GM19043 (cell line): ENCODE results near the gene OPCML.

ENCODE experiments used
- ATAC-seq: cut with Tn5 transposase; IDR thresholded peaks from one replicate; pipeline ENCODE4 v1.9.1; 2021; ENCODE audit warnings: low read depth; ENCODE audit not compliant: unreplicated experiment

The OPCML gene

DNA sequence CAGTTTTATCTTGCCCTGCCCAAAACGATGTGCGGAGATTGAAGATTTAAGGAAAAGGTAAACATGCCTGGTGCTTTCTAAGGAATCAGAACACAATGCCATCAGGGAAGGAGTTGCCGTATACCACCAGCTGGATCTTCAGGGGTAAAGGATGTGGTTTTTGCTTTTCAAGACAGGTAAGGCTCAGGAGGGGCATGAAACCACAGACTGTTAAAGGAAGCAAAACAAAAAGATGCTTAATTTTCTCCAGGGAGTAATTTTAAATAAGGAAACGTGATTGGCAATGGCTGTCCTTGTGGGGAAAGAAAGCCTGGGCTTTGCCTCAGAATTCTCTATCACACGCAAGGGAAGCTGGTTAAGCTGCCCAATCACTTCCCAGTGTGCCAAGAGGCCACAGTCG lies 655.6 kb downstream of the OPCML start:
- no peak for ATAC-seq

DNA sequence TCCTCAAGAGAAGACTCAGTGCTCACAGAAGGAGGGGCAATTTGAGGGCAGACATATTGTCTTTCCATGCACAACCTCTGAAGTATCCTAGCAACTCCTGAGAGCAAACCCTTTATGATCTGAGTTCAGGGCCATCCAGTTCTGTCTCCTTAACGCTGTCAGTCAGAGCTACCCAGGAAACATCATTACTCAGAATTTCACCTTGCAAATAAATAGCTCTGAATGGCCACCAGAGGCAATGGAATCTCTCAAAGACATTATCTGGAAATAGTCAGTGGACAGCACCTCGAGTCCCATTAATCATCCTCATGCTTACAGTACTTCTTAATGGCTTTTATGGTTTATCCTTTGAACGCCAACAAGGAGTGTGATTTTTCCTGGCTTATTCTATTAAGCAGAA lies 656.1 kb downstream of the OPCML start:
- no peak for ATAC-seq

DNA sequence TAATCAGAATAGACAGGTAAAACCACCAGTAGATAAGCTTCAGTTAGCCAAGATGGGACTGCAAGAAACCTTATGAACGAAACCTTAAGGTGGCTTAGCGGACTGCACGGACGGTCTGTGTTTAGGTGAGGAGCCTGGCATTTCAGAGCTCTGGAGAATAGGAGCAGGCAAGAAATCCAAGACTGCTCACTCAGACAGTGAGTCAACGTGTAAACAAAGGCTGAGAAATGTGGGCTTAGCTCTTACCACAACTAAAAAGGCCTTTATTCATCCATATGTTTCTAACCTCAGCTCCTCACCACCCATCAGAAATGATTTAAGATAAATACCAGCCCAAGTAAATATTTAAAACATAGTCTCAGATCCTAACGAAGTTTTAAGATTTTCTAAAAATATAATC lies 657.7 kb downstream of the OPCML start:
- ATAC-seq: no peak

DNA sequence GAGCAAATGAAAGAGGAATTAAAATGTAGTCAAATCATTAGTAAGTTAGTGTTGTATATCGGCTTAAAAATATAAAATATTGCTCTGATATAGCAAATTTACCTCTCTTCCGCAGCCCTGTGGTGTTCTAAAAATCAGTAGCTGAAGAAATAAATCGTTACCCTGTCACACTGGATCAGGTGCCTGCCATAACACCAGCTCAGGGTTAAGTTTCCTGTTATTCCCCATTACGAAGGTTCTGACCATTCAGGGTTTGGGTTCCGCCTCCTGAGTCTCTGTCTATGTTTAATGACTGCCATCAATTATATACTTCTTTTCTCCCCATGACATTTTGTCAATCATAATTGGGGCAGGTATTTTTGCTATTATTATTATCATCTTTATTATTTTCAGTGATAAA lies 658.5 kb downstream of the OPCML start:
- ATAC-seq: no peak

DNA sequence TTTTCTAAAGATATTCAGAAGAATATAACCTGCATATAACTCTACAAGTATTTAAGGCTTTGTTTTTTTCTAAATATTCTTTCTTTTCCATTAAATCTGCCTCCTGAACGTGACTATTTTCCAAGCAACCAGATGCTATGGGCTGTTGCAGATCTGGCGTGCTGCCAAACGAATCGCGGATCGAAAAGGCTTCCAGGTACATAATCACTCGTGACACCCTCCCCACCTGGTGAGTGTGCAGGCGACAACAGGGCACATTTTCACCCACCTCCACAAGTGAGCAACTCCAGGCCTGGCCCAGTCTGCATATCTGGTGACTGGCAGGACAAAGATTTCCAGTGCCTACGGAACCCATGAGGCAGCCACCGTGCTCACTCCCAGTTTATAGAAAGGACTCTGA lies 660.1 kb downstream of the OPCML start:
- ATAC-seq: no peak

DNA sequence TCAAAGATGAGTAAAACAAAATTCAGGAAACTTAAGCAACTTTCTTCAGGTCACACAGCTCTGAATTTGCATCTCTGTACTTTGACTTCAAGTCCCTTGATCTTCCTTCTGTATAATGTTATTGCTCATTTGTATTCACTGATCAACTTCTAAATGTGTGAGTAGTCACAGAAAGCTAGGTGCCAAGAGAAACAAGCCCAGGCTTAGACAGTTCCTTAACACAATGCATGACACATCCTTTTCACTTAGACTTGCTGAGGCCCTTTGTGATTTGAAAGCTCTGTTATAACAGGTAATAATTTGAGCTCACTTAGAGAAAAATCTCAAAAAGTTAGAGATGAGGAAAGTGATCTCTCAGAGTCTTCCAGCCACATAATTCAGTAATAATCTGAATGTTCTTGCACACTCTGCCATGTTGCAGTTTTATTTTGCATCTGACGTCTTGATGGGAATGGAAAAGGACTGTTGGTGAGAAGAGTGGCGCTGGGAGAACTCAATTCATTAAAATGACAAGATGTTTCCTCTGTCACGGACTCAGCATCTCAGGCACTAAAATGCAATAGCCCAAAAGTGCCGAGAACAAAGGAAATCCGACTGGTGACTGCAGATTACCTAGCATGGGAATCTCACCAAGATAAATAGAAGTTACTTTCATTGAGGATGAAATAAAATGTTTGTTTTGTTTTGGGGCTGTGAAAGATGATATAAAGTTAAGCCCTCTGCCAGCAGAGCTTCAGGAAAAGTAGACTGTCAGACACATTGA lies 665.3 kb downstream of the OPCML start:
- no peak for ATAC-seq

DNA sequence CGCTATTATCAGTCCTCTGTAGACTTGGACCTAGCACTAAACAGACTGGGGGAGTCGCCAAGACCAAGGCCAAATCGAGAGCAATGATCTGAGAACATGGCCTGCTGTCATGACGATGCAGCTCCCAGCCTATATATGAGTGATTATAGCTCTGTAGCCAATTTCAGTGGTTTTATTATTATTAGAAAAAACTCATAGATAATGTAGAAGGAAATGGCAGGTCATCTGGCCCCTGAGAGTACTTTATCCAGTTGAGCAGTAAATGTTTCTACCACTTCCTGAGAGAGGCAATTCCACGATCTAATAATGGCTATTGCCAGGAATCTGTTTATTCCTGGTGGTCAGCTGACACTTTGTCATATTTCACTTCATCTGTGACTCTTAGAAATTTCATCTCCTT lies 666.7 kb downstream of the OPCML start:
- no peak for ATAC-seq

DNA sequence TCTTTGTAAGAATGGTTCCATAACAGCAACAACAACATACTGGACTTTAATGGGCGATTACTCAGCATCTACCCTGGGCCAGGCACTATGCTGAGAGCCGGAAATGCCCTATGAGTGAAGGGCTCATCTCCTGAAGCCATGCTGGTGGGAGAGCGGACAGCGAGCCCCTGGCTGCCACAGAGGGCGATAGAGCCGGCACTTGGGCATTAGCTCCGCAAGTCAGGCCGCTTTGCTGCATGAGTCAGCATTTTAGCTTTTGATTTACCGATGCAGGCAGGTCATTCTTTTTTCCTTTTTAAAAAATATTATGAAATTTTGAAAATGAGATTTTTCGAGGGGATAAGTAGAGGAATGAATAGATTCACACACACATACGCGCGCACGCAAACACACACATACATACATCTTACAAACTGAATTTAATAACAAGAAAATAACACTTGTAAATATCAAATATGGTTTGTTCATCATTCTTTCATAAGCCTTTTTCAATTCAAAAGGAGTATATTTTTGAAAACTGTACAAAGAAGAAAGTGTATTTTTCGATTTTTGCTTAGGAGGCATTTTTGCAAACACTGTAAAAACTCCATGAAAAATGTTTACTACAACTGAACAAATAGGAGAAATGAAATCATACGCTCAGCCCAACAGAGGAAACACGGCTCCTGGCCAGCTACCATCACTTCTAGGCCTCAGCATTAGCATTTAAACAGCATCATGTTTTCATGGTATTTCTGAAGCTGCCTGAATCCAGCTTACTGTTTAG lies 667.3 kb downstream of the OPCML start:
- no peak for ATAC-seq

DNA sequence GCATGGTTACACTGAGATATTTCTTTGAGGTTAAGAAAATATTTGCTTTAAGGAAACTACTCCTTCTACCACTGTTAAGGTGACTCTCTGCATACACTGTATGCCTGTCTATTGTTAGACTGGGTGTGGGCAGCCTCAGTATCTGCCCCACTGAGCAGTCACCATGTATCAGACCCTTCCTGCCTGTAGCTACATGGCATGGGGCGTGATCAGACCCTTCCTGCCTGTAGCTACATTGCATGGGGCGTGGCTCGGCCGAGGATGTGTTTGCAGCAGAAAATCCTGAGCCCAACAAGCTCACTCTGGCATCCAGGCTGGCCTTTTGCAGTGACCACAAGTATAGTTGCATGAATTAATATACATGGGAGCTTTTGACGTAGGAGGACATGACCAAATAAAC lies 669.4 kb downstream of the OPCML start:
- no peak for ATAC-seq

DNA sequence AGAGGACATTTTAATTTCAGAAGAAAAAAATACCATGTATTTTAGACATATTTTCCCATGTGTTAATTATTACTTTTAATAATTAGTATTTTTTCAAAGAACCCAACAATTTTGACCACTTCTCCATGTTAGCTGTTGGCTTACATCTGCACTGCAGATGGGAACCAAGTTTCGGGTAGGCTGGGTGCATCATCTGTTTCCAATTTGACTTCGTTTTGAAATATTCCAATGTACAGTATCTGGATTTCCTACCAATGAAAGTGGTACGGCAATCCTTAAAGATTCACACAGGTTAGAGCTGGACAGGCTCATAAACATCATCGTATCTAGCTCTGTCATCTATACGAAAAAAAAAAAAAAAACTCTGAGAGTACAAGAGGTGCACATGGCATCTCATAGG lies 670.2 kb downstream of the OPCML start:
- ATAC-seq: no peak

DNA sequence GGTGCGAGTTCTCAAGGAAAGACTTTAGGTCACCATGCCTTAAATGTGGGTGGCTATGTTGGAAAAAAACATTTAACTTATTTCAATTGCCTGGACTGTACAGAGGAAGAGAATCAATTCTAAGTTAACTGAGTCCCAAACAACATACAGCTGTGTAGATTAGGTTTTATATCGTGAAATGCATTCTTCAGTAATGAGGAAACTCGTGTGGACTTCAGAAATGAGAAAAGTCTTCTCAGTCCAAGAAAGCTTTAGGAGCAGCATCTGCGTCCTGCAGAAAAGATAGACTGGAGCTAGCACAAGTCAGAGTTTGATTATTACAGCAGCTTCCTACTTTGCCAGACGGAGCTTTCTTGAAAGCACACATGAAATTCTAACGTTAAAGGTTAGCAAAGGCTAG lies 673.0 kb downstream of the OPCML start:
- no peak for ATAC-seq

DNA sequence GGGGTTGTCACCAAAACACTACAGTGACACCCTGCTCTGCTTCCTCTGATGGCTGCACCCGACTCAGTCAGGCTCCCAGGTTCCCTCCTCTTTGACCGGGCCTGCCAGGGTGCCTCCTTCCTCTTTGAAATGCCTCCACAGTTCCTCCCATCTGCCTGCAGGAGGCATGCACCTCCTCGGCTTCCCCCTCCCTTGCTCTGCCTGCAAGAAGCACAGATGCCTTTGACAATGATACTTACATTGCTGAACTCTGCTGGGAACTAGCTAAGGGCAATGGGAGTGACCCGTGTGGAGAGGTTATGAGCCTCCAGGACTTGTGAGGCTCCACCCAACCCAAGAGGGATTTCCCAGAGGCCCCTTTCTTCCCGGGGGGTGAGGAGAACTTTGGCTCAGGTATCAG lies 674.1 kb downstream of the OPCML start:
- ATAC-seq: no peak

DNA sequence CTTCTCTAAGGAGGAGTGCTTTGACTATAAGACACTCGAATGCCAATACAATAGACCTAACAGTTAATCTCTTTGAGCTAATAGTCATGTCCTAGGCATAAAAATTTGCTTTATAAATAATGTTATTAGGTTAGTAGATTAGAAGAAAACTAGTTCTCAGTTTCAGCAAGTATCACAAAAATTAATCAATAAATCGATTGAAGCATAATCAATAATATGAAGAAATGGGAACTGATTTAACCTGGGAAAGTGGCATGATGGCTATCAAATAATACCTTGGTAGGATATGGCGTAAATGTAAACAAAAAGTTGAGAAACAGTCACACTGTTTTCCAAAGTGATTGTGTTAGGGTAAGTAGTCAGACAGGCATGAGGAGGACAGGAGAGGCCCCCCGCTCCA lies 676.3 kb downstream of the OPCML start:
- no peak for ATAC-seq

DNA sequence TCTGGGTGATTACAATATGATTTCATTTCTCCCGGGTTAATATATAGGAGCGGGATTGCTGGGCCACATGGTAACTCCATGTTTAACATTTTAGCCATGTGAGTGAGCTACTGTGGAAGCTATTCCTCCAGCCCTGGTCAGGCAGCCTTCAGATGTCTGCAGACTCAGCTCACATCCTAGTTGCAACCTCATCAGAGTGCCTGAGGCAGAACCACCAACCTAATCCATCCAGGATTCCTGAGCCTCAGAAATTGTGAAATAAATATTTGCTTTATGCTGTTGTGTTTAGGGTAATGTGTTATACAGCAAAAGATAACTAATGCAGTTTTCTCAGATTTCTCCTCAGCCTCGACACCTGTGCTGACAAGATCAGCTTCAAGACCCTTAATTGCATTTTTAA lies 676.8 kb downstream of the OPCML start:
- ATAC-seq: no peak

DNA sequence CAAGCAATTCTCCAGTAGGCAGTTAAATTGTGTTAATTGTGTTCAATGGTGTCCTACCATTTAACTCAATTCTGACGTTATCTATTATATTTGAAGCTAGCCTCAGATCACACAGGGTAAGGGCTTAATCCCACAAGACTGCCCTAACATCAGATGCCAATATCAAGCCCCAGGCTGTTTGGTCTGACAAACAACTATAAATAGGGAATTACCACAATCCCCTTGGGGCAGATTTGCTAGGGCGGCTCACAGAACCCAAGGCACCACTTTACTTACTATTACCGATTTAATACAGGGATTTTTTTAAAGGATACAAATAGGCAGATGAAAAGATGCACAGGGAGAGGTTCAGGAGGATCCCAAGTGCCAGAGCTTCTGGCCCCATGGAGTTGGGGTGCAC lies 678.4 kb downstream of the OPCML start:
- ATAC-seq: no peak

DNA sequence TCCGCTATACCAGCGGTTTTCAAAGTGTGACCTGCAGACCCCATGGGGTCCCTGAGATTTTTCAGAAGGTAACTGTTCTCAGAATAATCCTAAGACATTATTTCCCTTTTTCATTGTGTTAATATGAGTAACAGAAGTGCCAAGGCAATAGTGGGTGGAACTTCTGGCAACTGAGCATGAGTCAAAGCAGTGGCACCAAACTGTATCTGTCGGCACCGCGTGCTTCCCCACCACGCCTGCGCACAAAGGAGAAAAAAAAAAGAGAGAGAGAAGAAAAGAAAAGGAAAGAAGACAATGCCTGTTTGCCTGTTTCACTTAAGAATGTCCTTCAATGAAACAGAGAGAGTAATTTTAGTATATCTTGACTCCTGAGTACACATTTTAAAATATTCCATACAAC lies 679.9 kb downstream of the OPCML start:
- ATAC-seq: no peak

DNA sequence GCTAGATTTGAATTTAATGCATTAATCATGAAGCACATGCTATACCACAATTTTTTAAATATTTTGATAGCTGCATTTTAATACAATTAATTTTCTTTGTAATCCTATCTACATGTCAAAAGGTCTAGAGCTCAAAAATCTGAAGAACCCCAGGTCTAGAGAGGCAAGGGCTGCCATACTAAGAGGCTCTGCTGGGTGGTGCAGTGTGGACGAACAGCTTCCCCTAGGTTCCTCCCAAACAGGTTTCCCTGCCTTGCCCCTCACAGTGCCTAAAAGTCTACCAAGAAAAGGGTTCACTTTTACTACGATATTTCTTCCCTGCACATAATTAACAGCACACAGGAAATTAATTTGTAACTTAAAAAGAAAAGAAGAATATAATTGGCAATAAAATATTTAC lies 681.1 kb downstream of the OPCML start:
- ATAC-seq: no peak

DNA sequence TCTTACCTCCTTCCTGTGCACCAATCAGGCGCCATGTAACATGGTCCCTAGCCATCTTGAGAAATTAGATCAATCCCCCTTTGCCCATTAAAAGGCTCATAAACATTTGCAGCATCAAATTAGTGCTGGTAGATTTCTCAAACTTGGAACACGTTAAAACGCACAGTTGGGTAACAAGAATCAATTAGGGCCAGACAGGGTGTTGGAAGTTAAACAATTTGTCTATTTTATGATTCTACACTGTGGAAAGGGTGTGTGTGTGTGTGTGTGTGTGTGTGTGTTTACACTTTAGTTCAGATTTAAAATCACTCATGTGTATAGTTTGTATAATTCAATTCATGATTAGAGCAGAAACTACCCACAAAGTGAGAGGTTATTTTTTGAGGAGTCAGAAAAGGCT lies 682.0 kb downstream of the OPCML start:
- no peak for ATAC-seq

DNA sequence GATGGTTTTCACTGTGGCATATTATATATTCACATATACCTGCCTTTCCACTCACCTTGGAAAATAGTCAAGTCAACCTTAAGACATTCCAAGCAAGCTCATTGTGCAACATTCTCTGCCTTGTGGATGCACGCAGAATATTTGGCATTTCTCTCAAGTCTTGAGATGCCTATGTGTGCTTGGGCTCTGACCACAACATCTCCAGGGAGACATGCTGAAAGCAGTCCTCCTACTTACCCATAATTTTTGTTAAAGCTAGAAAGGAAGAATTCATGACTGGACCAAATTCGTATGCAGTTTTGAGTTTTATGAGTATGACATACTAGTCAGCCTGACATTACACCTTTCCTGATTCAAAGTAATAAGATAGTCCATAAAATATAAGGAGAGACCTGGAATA lies 684.0 kb downstream of the OPCML start:
- no peak for ATAC-seq

DNA sequence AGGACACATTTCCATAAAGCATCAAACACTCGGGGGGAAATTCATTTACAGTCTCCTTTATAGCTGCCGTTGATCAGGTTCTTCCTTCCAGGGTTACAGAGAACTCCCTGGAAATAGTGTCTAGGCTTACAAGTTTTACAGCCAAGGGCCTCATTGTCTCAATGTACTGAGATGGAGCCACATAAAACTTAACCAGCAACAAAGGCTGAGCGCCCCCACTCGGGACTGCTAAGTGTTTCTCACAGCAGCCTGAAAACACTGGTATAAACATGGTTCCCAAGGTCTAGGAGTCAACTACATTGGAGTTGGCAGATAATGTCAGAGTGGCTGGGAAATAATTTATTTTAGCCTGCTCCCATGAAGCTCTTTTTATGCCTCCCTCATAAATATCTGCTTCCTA lies 686.2 kb downstream of the OPCML start:
- no peak for ATAC-seq

DNA sequence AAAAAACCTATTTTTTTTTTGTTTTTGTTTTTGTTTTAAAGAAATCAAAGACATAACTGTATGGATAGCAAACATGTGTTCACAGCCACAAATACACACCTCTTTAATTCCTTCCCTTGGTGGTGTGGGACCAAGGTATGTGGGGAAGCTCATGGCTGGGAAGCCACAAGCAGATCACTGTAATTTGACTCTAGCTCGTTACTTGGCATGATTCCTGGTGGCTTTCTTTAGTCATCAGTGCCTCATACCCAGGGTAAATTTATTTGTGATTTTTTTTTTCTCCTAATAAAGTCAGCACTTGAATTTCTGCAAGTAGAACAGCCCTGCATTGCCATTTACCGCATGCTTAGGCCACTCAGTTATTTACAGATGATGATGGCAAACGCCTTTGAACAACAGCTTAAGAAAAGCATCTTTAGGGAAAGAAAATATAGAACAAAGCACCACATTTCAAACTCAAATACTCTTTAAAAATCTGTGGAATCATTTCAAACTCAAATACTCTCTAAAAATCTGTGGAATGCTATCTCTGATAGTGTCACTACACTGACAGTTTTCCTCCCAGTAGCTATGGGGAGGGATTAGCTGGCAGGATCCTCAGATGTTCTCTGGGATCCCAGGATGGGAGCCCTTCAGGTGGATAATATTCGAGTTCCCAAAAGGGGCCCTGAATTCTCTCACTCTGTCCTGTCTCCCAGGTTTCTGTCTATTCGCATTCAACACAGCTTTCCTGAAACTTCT lies 687.2 kb downstream of the OPCML start:
- no peak for ATAC-seq

DNA sequence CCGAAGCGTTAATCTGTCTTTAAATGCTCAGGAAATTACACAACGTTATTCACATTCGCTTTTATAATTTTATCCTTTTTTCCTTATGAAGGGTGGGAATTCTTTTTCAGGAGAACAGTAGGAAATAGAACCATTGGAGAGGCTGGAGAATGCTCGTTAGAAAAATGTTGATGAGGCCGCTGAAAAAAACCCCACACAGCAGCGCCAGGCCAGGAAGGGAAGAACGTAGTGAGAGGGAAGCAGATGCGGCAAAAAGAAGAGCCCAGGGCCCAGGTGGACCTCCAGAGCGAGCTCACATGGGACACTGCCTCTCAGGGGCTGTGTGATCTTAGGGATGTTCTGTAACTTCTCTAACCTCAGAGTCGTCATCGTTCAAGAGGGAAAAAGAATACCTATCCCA lies 691.6 kb downstream of the OPCML start:
- ATAC-seq: no peak
